SK-N-MC (cell line): Measurements from ENCODE around the gene UBE2K.

Experiments
- EZH2 ChIP-seq: fragments of 200-600 bp; sonication (generic); IDR thresholded peaks from one replicate; pipeline ENCODE4 v1.6.1; 2017; ENCODE audit warnings: antibody characterized with exemption
- FOXP2 ChIP-seq: optimal IDR thresholded peaks from 2 replicates; pipeline ENCODE3; 2011; ENCODE audit warnings: mild to moderate bottlenecking, moderate library complexity; ENCODE audit not compliant: insufficient read depth; ENCODE audit errors: extremely low read length, control extremely low read depth
- POLR2AphosphoS5 ChIP-seq: IDR thresholded peaks from 2 replicates; pipeline ENCODE4 v1.6.1; 2012; ENCODE audit warnings: mild to moderate bottlenecking, low read depth, low read length, borderline replicate concordance

DNA sequence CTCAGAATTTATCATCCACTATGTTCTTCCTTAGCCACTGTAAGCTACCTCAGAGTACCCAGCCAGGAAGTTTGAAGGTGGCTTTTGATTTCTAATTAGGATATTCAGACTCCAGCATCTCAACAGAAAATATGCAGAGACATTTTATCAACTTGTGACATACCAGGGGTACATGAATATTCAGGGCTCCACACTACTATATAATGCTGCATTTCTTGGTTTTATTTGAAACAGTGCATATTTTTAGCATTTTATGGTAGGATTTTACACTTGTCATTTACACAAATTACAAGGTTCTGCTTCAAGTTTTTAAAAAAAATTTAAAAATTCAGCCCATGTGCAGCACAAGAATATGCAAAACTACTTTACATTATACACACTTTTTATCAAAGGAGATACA lies 124.7 kb downstream of the UBE2K start:
- TF ChIP-seq POLR2AphosphoS5: no peak
- TF ChIP-seq EZH2: no peak
- no peak for TF ChIP-seq FOXP2
